Measurements from ENCODE around the gene SERGEF. TPM values are rescaled to one million over a fixed set of nuclear protein-coding genes. Genes with fewer than 3 reads are reported as not detected.

Gene SERGEF
- total and polyA plus RNA-seq, 10 of the 15 experiments (the other 5 are each of a cell fraction or from before 2014, with no cell fraction given), result 14.6 to 27.8 (median 22.4) TPM

DNA sequence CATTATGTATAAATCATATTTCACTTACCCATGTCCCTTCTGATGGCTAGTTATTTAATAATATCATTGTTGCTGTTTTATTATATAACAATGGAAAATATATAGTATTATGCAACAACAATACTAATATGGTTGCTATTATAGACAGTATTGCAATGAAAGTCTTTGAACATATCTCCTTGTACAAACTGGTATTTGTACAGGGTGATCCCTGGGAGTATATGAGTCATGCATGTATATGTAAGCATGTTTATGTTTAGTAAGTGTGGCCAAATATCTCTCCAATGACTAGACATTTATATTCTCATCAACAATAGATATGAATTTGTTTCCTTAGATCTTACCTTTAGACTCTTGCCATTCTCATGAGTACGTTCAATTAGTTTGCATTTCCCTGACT, 222.4 kb downstream of the SERGEF start (continued):
- TF ChIP-seq POLR2AphosphoS2 (IDR thresholded peaks at IDR 0.05; ENCODE audit: low read depth, low read length), result no peak
- TF ChIP-seq, protein P1, sequence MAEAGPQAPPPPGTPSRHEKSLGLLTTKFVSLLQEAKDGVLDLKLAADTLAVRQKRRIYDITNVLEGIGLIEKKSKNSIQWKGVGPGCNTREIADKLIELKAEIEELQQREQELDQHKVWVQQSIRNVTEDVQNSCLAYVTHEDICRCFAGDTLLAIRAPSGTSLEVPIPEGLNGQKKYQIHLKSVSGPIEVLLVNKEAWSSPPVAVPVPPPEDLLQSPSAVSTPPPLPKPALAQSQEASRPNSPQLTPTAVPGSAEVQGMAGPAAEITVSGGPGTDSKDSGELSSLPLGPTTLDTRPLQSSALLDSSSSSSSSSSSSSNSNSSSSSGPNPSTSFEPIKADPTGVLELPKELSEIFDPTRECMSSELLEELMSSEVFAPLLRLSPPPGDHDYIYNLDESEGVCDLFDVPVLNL (IDR thresholded peaks at IDR 0.05; ENCODE audit: low read depth, low read length), result no peak
- no peak for TF ChIP-seq MYB (IDR thresholded peaks at IDR 0.05; ENCODE audit: borderline replicate concordance, low read depth, low read length)
- TF ChIP-seq TBL1XR1 (IDR thresholded peaks at IDR 0.05; ENCODE audit: low read depth, low read length), result no peak
- TF ChIP-seq NFYB (IDR thresholded peaks at IDR 0.05; ENCODE audit: insufficient read depth, low read depth, low read length), result no peak
- TF ChIP-seq ZNF217 (IDR thresholded peaks at IDR 0.05), result no peak

- ATAC-seq, result no peak
- RAD21 ChIA-PET (ENCODE audit: unreplicated experiment), result no interaction called here
- 76% methylated on average over 5 of the region's 5 CpGs for WGBS (ENCODE audit: insufficient coverage, insufficient replicate concordance, low lambda C conversion rate, missing lambda C conversion rate)
These were observed 224.8 kb downstream of the SERGEF start for GRCh38 chr11:17788084-17788483.

More at GRCh38 chr11:17788084-17788483, 224.8 kb downstream of the SERGEF start:
- no peaks in the 10 kb centered on the region; a peak in 1 of 4 replicates for H3K36me3 ChIP-seq (ENCODE audit: control insufficient read depth in 2 of 2, insufficient read depth in 2 of 2, low read length in 1 of 2)
- FAIRE-seq, result no peak
- no peak overlapping the region for H3K4me3 ChIP-seq
- H3K9me3 ChIP-seq (replicated peaks; ENCODE audit: control insufficient read depth, insufficient read depth, low read length), result no peaks in the 10 kb centered on the region
- no TSS peak for BruUV-seq (replicated peaks)
- POLR2A ChIA-PET, result no interaction called here
- no peaks in the 10 kb centered on the region for H3K4me1 ChIP-seq (ENCODE audit: control insufficient read depth, insufficient read depth, low read length)
- H3K27me3 ChIP-seq (replicated peaks in 1 of 2; ENCODE audit: control insufficient read depth in 2 of 2, insufficient read depth in 2 of 2, low read length in 1 of 2), result no peaks in the 10 kb centered on the region
- H3K4me2 ChIP-seq (ENCODE audit: control insufficient read depth, insufficient read depth), result no peak overlapping the region
- no peak for TF ChIP-seq MEF2A (IDR thresholded peaks at IDR 0.05; ENCODE audit: insufficient read depth, low read depth, low read length)
- no peak for TF ChIP-seq NFYB (IDR thresholded peaks at IDR 0.05; ENCODE audit: insufficient read depth, low read depth, low read length)
- TF ChIP-seq ZBED1 (IDR thresholded peaks at IDR 0.05; ENCODE audit: borderline replicate concordance), result no peak
- TF ChIP-seq FOXM1 (IDR thresholded peaks at IDR 0.05; ENCODE audit: low read depth, low read length), result no peak
- no peak for TF ChIP-seq NFYA (IDR thresholded peaks at IDR 0.05; ENCODE audit: borderline replicate concordance, low read depth, low read length)
- TF ChIP-seq SIX5 (IDR thresholded peaks at IDR 0.05; ENCODE audit: low read depth, low read length, severe bottlenecking), result no peak
- no peak for TF ChIP-seq HDGF (IDR thresholded peaks at IDR 0.05)
- no peak for TF ChIP-seq ASH2L (IDR thresholded peaks at IDR 0.05; ENCODE audit: borderline replicate concordance, low read depth)
- TF ChIP-seq NRF1 (conservative IDR thresholded peaks at IDR 0.05; ENCODE audit: low read depth, low read length), result no peak
- TF ChIP-seq SREBF1 (IDR thresholded peaks at IDR 0.05; ENCODE audit: low read length), result no peak
- TF ChIP-seq EP300 (IDR thresholded peaks at IDR 0.05; ENCODE audit: borderline replicate concordance in 1 of 2, control insufficient read depth in 1 of 2, low read depth in 2 of 2, low read length in 2 of 2), result no peak
- no peak for TF ChIP-seq MTA2 (IDR thresholded peaks at IDR 0.05; ENCODE audit: low read depth)
- TF ChIP-seq, protein P2, sequence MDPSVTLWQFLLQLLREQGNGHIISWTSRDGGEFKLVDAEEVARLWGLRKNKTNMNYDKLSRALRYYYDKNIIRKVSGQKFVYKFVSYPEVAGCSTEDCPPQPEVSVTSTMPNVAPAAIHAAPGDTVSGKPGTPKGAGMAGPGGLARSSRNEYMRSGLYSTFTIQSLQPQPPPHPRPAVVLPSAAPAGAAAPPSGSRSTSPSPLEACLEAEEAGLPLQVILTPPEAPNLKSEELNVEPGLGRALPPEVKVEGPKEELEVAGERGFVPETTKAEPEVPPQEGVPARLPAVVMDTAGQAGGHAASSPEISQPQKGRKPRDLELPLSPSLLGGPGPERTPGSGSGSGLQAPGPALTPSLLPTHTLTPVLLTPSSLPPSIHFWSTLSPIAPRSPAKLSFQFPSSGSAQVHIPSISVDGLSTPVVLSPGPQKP (IDR thresholded peaks at IDR 0.05; ENCODE audit: low read depth, low read length), result no peak
- no peak for TF ChIP-seq GABPA (IDR thresholded peaks at IDR 0.05; ENCODE audit: low read depth)
- TF ChIP-seq, protein P3, sequence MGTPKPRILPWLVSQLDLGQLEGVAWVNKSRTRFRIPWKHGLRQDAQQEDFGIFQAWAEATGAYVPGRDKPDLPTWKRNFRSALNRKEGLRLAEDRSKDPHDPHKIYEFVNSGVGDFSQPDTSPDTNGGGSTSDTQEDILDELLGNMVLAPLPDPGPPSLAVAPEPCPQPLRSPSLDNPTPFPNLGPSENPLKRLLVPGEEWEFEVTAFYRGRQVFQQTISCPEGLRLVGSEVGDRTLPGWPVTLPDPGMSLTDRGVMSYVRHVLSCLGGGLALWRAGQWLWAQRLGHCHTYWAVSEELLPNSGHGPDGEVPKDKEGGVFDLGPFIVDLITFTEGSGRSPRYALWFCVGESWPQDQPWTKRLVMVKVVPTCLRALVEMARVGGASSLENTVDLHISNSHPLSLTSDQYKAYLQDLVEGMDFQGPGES (IDR thresholded peaks at IDR 0.05), result no peak
- TF ChIP-seq EZH2 (IDR thresholded peaks at IDR 0.05; ENCODE audit: borderline replicate concordance, control insufficient read depth, low read depth, low read length), result no peak
- CTCF ChIA-PET, result no interaction called here
- H3K9ac ChIP-seq (ENCODE audit: control insufficient read depth, insufficient read depth, low read length), result no peak overlapping the region
- SMC1A ChIA-PET (ENCODE audit: uncharacterized antibody, unreplicated experiment), result interaction anchor here (1.2 kb wide), 1 partner anchor 57 kb away, joined by 3 read pairs; no protein-coding TSS in a partner anchor
- H4K20me1 ChIP-seq (ENCODE audit: control insufficient read depth, insufficient read depth), result no peaks in the 10 kb centered on the region; the same call in 1 of the 2 replicates
- intact Hi-C loops (cut with micrococcal nuclease; ENCODE audit: unreplicated experiment), result no loop called here
- no peaks in the 10 kb centered on the region for H3K79me2 ChIP-seq (ENCODE audit: control insufficient read depth, insufficient read depth, low read length)
- in situ Hi-C loops (cut with MboI), result no loop called here
- no peak overlapping the region for H2AFZ ChIP-seq (ENCODE audit: control insufficient read depth, low read depth, low read length)
- no peak overlapping the region for H3K27ac ChIP-seq (ENCODE audit: control insufficient read depth, insufficient read depth)
- no peak for DNase-seq (ENCODE audit: low read depth, low spot score)
